Stomach (tissue), 9 donors: ENCODE results near the gene FCRL2. TPM values are rescaled to one million over a fixed set of nuclear protein-coding genes. Genes with fewer than 3 reads are reported as not detected.

Experiments used
- DNase-seq, 2 donors: peaks; one replicate each; pipeline versions ENCODE4 v3.0.0 to v3.0.0-alpha.2; 2013 to 2019
- H3K27ac ChIP-seq, 5 donors: fragments of 200-600 bp in 4 of 5; sonication (generic) in 4 of 5; one replicate each; pipeline ENCODE4 v1.5.1; 2013 to 2019; ENCODE audit warnings: mild to moderate bottlenecking in 1 of 5, moderate library complexity in 1 of 5
- H3K27me3 ChIP-seq, 3 donors: fragments of 200-600 bp; sonication (generic); one replicate each; pipeline ENCODE4 v1.5.1; 2017 to 2019; ENCODE audit warnings: mixed run types in 1 of 3
- H3K36me3 ChIP-seq, 4 donors: fragments of 200-600 bp; sonication (generic); 1 replicate in 3 of 4; 2 replicates in 1 of 4; pipeline ENCODE4 v1.5.1; 2016 to 2019
- H3K4me1 ChIP-seq, 4 donors: fragments of 200-600 bp; sonication (generic); one replicate each; pipeline ENCODE4 v1.5.1; 2016 to 2019
- H3K4me3 ChIP-seq, 4 donors: fragments of 200-600 bp; sonication (generic) in 3 of 4; one replicate each; pipeline ENCODE4 v1.5.1; 2016 to 2019; ENCODE audit warnings: mild to moderate bottlenecking in 1 of 4
- H3K9me3 ChIP-seq, 4 donors: fragments of 200-600 bp; sonication (generic); one replicate each; pipeline ENCODE4 v1.5.1; 2016 to 2019
- EP300 ChIP-seq: sonication (generic); formaldehyde crosslinking; IDR thresholded peaks from one replicate; pipeline ENCODE4 v1.6.1; 2017; ENCODE audit warnings: antibody characterized with exemption
- POLR2A ChIP-seq, 4 donors: fragments of 450-650 bp; IDR thresholded peaks; one replicate each; pipeline ENCODE4 v1.6.1; 2016; ENCODE audit warnings: antibody characterized with exemption in 4 of 4, control low read depth in 2 of 4, mild to moderate bottlenecking in 1 of 4, moderate library complexity in 1 of 4
- POLR2AphosphoS5 ChIP-seq, 3 donors: sonication (generic); formaldehyde crosslinking; IDR thresholded peaks; one replicate each; pipeline ENCODE4 v1.6.1; 2016; ENCODE audit warnings: antibody characterized with exemption in 3 of 3
- WGBS, 5 donors: extraction: QIAGEN DNeasy Blood & Tissue Kit in 3 of 5; methylation state at CpG; one replicate each; pipeline versions ENCODE4 v1.1.5 to v1.1.7; 2013 to 2018; 5-methylcytosine and 5-hydroxymethylcytosine counted together
- intact Hi-C: fragments of 100-400 bp; cut with DNase I; formaldehyde crosslinking; loops from one replicate; pipeline ENCODE4 v1.15.1; 2023; ENCODE audit warnings: low total_unique reads
- polyA plus RNA-seq, 3 donors: library from polyadenylated mRNA; stranded (reverse); fragments of 200-250 nt; gene quantifications; one replicate each; pipeline ENCODE4 v1.2.3, GENCODE V29; 2013
- total RNA-seq, 5 donors: library from RNA; depleted of rRNA; stranded (reverse); fragments of >200 nt; gene quantifications; one replicate each; pipeline versions ENCODE4 v1.1.0 to v1.2.3, GENCODE V29; 2014 to 2016
- TF ChIP-seq, protein P1 (sequence below), 7 experiments: fragments of 450-650 bp in 4 of 7; fragments of 200-600 bp in 3 of 7; sonication (generic) in 3 of 7; IDR thresholded peaks; one replicate each; pipeline ENCODE4 v1.5.1; 2016 to 2019; ENCODE audit warnings: antibody characterized with exemption in 7 of 7, control low read depth in 2 of 7, mild to moderate bottlenecking in 1 of 7
- donor health status: healthy with polysubstance abuse.
- donor health status: Bipolar disorder and iron deficiency.
- donor health status: healthy.

FCRL2 gene
- total and polyA plus RNA-seq, 8 donors = 0.37 to 2.5 (median 0.90) TPM; not detected in 3

DNA sequence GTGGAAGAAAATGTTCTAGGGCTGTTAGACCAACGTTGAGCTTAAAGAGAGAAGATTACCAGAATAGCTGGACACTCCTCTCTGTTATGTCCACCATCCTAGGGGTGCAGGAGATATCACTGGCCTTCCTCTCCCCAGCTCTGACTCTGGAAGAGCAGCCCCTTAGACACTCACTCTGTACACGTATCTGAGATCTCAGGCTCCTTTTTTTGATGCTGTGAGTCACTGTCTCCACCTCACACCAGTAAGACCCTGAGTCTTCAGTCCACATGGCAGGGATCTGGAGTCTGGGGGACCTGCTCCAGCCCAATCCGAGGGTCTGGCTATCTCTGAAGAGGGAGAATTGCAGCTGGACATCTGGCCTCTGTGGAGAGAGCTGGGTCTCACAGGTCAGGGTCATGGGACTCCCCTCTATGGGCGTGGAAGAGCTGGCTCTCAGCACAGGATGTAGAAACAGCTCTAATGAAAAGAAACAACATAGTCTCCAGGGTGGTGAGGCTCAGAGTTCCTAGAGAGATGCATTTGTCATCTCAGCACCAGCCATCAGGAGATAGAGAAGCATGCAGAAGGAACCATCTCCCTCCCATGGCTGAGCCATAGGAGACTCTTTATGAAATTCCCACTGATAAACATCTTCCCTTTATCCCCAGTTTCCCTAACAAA is 79.8 kb downstream of the FCRL2 start:
- intact Hi-C loops = no loop called here
- no peaks in the 10 kb centered on the region for H3K9me3 ChIP-seq
- DNase-seq = no peak
- TF ChIP-seq POLR2AphosphoS5 (IDR thresholded peaks at IDR 0.05) = no peak
- no peak for TF ChIP-seq POLR2A (IDR thresholded peaks at IDR 0.05)
- TF ChIP-seq, protein P1, sequence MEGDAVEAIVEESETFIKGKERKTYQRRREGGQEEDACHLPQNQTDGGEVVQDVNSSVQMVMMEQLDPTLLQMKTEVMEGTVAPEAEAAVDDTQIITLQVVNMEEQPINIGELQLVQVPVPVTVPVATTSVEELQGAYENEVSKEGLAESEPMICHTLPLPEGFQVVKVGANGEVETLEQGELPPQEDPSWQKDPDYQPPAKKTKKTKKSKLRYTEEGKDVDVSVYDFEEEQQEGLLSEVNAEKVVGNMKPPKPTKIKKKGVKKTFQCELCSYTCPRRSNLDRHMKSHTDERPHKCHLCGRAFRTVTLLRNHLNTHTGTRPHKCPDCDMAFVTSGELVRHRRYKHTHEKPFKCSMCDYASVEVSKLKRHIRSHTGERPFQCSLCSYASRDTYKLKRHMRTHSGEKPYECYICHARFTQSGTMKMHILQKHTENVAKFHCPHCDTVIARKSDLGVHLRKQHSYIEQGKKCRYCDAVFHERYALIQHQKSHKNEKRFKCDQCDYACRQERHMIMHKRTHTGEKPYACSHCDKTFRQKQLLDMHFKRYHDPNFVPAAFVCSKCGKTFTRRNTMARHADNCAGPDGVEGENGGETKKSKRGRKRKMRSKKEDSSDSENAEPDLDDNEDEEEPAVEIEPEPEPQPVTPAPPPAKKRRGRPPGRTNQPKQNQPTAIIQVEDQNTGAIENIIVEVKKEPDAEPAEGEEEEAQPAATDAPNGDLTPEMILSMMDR (IDR thresholded peaks at IDR 0.05) = no peak
- no peak for TF ChIP-seq EP300
- no peaks in the 10 kb centered on the region for H3K4me1 ChIP-seq
- H3K27ac ChIP-seq = no peak overlapping the region
- WGBS, 5 donors = 46 to 65% (median 56%) methylated on average over 4 of the region's 4 CpGs
- H3K4me3 ChIP-seq = no peak overlapping the region
- H3K36me3 ChIP-seq = no peaks in the 10 kb centered on the region
- H3K27me3 ChIP-seq = peaks cover 0 to 15% (median 0%) of the 10 kb centered on the region in 3 donors

Other genes starting within 250 kb of the FCRL2 start
- gene FCRL5, start 224.6 kb downstream of the FCRL2 start, total RNA-seq = 1 to 10 TPM in 1 of 5 donors, under 1 TPM in 1, not detected in 3; 0.37 to 4.8 TPM
- 1 to 10 TPM in 1 of 3 donors, under 1 TPM in 2; 0.44 to 1.1 (median 0.76) TPM for gene FCRL5, start 224.6 kb downstream of the FCRL2 start, polyA plus RNA-seq
- not detected for gene FCRL4, start 179.0 kb downstream of the FCRL2 start, total RNA-seq
- under 1 TPM in 1 of 3 donors, not detected in 2; 0.15 TPM for gene FCRL4, start 179.0 kb downstream of the FCRL2 start, polyA plus RNA-seq
- gene FCRL3, start 76.4 kb downstream of the FCRL2 start, total RNA-seq = under 1 TPM in 1 of 5 donors, not detected in 4; 0.55 TPM
- gene FCRL3, start 76.4 kb downstream of the FCRL2 start, polyA plus RNA-seq = under 1 TPM in 1 of 3 donors, not detected in 2; 0.30 TPM
- 1 to 10 TPM in 1 of 5 donors, under 1 TPM in 1, not detected in 3; 0.29 to 2.4 TPM for gene FCRL1, start 43.0 kb upstream of the FCRL2 start, total RNA-seq
- under 1 TPM in 1 of 3 donors, not detected in 2; 0.48 TPM for gene FCRL1, start 43.0 kb upstream of the FCRL2 start, polyA plus RNA-seq
- 1 to 10 TPM in 1 of 5 donors, not detected in 4; 1.8 TPM for gene CD5L, start 64.7 kb upstream of the FCRL2 start, total RNA-seq
- not detected for gene CD5L, start 64.7 kb upstream of the FCRL2 start, polyA plus RNA-seq
- 10 to 100 TPM in 3 of 5 donors, 1 to 10 TPM in 2; 3.2 to 27.9 (median 10.7) TPM for gene KIRREL1, start 216.5 kb upstream of the FCRL2 start, total RNA-seq
- gene KIRREL1, start 216.5 kb upstream of the FCRL2 start, polyA plus RNA-seq = 1 to 10 TPM; 2.8 to 4.3 (median 4.0) TPM